GM12878 (cell line): ENCODE measurements around the gene SUPT3H. TPM values are rescaled to one million over a fixed set of nuclear protein-coding genes. Genes with fewer than 3 reads are reported as not detected.

Source experiments
- ATAC-seq: fragments of 200-7000 bp; cut with Tn5 transposase; 3 replicates; pipeline ENCODE4 v1.9.1; 2020; ENCODE audit warnings: mild to moderate bottlenecking, moderate library complexity
- BruUV-seq: library from RNA; stranded (reverse); fragments of 400-500 nt; replicated peaks from 2 replicates; lab custom pipeline; 2021; lab: Mats Ljungman, UMichigan
- CTCF ChIA-PET: fragments of 300-600 bp; sonication (Branson Sonifier 250); formaldehyde crosslinking; extraction: SDS; loops from one replicate; lab custom pipeline; 2021; ENCODE audit warnings: inconsistent platforms; lab: Yijun Ruan, JAX
- POLR2A ChIA-PET: fragments of 350-600 bp; formaldehyde crosslinking; extraction: SDS; loops from one replicate; lab custom pipeline; 2021; ENCODE audit warnings: inconsistent platforms; lab: Charles Lee
- RAD21 ChIA-PET: fragments of 300-600 bp; sonication (Branson Sonifier 250); formaldehyde crosslinking; loops from one replicate; lab custom pipeline; 2023; ENCODE audit warnings: antibody characterized with exemption; ENCODE audit not compliant: unreplicated experiment; lab: Charles Lee
- SMC1A ChIA-PET: fragments of 300-600 bp; sonication (Branson Sonifier 250); formaldehyde crosslinking; loops from one replicate; lab custom pipeline; 2023; ENCODE audit not compliant: unreplicated experiment, uncharacterized antibody; lab: Charles Lee
- DNase-seq: peaks from one replicate; pipeline ENCODE4 v3.0.0-alpha.2; 2011; ENCODE audit warnings: low read depth, low spot score
- FAIRE-seq: peaks from 3 replicates; lab custom pipeline; 2011; peaks lifted over from hg19 to GRCh38; lab: Jason Lieb, UNC
- H2AFZ ChIP-seq: 2 replicates; pipeline ENCODE4 v1.6.0; 2011; ENCODE audit warnings: low read depth, low read length, control low read depth; ENCODE audit not compliant: control insufficient read depth
- H3K27ac ChIP-seq: 2 replicates; pipeline ENCODE4 v1.5.1; 2011; ENCODE audit warnings: control low read depth; ENCODE audit not compliant: control insufficient read depth, insufficient read depth
- H3K27me3 ChIP-seq, 2 experiments: replicated peaks in 1 of 2; 2 replicates each; pipeline versions ENCODE4 v1.6.0 to v1.6.1; 2011; ENCODE audit warnings: low read length in 1 of 2; ENCODE audit not compliant: control insufficient read depth in 2 of 2, insufficient read depth in 2 of 2
- H3K36me3 ChIP-seq, 2 experiments: 2 replicates each; pipeline ENCODE4 v1.5.1; 2011; ENCODE audit warnings: low read length in 1 of 2; ENCODE audit not compliant: control insufficient read depth in 2 of 2, insufficient read depth in 2 of 2
- H3K4me1 ChIP-seq: 2 replicates; pipeline ENCODE4 v1.6.1; 2011; ENCODE audit warnings: mild to moderate bottlenecking, low read length, moderate library complexity, mixed read lengths; ENCODE audit not compliant: control insufficient read depth, insufficient read depth
- H3K4me2 ChIP-seq: 2 replicates; pipeline ENCODE4 v1.6.0; 2011; ENCODE audit warnings: control low read depth; ENCODE audit not compliant: control insufficient read depth, insufficient read depth
- H3K4me3 ChIP-seq: fragments of 200-600 bp; sonication (generic); 2 replicates; pipeline ENCODE4 v1.5.1; 2016
- H3K79me2 ChIP-seq: 2 replicates; pipeline ENCODE4 v1.6.0; 2011; ENCODE audit warnings: low read length; ENCODE audit not compliant: control insufficient read depth, insufficient read depth
- H3K9ac ChIP-seq: 2 replicates; pipeline ENCODE4 v1.8.0; 2011; ENCODE audit warnings: low read length, control low read depth, mixed read lengths; ENCODE audit not compliant: control insufficient read depth, insufficient read depth
- H3K9me3 ChIP-seq: replicated peaks from 3 replicates; pipeline ENCODE4 v1.5.1; 2011; ENCODE audit warnings: mild to moderate bottlenecking, low read length; ENCODE audit not compliant: control insufficient read depth, insufficient read depth
- H4K20me1 ChIP-seq: 2 replicates; pipeline ENCODE4 v1.6.0; 2011; ENCODE audit not compliant: control insufficient read depth, insufficient read depth
- ATF3 ChIP-seq: IDR thresholded peaks from 2 replicates; pipeline ENCODE4 v1.6.1; 2011; ENCODE audit warnings: low read depth, mild to moderate bottlenecking, low read length, moderate library complexity, borderline replicate concordance; ENCODE audit errors: extremely low read depth
- BACH1 ChIP-seq: fragments of 450-650 bp; IDR thresholded peaks from 2 replicates; pipeline ENCODE4 v1.6.1; 2017; ENCODE audit warnings: mild to moderate bottlenecking, borderline replicate concordance
- EZH2 ChIP-seq: IDR thresholded peaks from 2 replicates; pipeline ENCODE4 v1.6.1; 2012; ENCODE audit warnings: low read depth, mild to moderate bottlenecking, control low read depth, inconsistent platforms, low read length, borderline replicate concordance; ENCODE audit not compliant: control insufficient read depth
- HDGF ChIP-seq: fragments of 450-650 bp; IDR thresholded peaks from 2 replicates; pipeline ENCODE4 v1.6.1; 2016; ENCODE audit warnings: antibody characterized with exemption
- RAD51 ChIP-seq: fragments of 450-650 bp; IDR thresholded peaks from 2 replicates; pipeline ENCODE4 v1.6.1; 2016; ENCODE audit warnings: moderate library complexity, mild to moderate bottlenecking, inconsistent platforms
- RCOR1 ChIP-seq: conservative IDR thresholded peaks from 2 replicates; pipeline ENCODE4 v1.6.1; 2012; ENCODE audit warnings: low read depth, low read length, improper control_type of control experiment
- SKIL ChIP-seq: fragments of 450-650 bp; IDR thresholded peaks from 2 replicates; pipeline ENCODE4 v1.6.1; 2017; ENCODE audit warnings: mild to moderate bottlenecking, low read depth, inconsistent platforms; ENCODE audit not compliant: poor library complexity, severe bottlenecking
- STAT3 ChIP-seq: IDR thresholded peaks from 2 replicates; pipeline ENCODE4 v1.6.1; 2011; ENCODE audit warnings: low read depth, low read length, improper control_type of control experiment
- TARDBP ChIP-seq: IDR thresholded peaks from 2 replicates; pipeline ENCODE4 v1.6.1; 2016; ENCODE audit warnings: borderline replicate concordance
- YY1 ChIP-seq: IDR thresholded peaks from 2 replicates; pipeline ENCODE4 v1.6.1; 2011; ENCODE audit warnings: low read depth, mild to moderate bottlenecking, low read length
- WGBS: methylation state at CpG from one replicate; pipeline ENCODE4 v1.1.6; 2016; ENCODE audit warnings: low lambda C conversion rate; ENCODE audit not compliant: insufficient replicate concordance, insufficient coverage; ENCODE audit errors: missing lambda C conversion rate; 5-methylcytosine and 5-hydroxymethylcytosine counted together
- in situ Hi-C: fragments of 300-500 bp; cut with MboI; formaldehyde crosslinking; loops from 9 replicates; pipeline ENCODE4 v1.14.3; 2018; ENCODE audit warnings: mixed read lengths
- intact Hi-C: fragments of 100-400 bp; cut with micrococcal nuclease; formaldehyde crosslinking; loops from one replicate; pipeline ENCODE4 v1.14.2; 2022; ENCODE audit not compliant: unreplicated experiment
- polyA plus RNA-seq, 11 experiments: library from polyadenylated mRNA; depleted of rRNA in 4 of 11; unstranded in 6 of 11; stranded (reverse) in 5 of 11; fragments of >200 nt; fragmentation: Nextera tagmentation in 4 of 11; fragmentation: Illumina TruSeq in 1 of 11; extraction: Ambion mirVana in 4 of 11; extraction: Trizol in 1 of 11; gene quantifications; 1 replicate in 1 of 11; 2 replicates in 10 of 11; pipeline versions ENCODE4 v1.2.1 to v1.2.3, GENCODE V29; 2011 to 2016; ENCODE audit warnings: inconsistent platforms in 2 of 11, missing spikeins in 2 of 11, low read depth in 1 of 11
- total RNA-seq, 4 experiments: library from RNA; depleted of rRNA in 3 of 4; stranded (reverse); fragments of >200 nt in 3 of 4; fragmentation: Illumina TruSeq in 1 of 4; extraction: Trizol in 1 of 4; gene quantifications; 2 replicates each; pipeline versions ENCODE4 v1.2.1 to v1.2.3, GENCODE V29; 2013 to 2021
- TF ChIP-seq, protein P1 (sequence below): IDR thresholded peaks from 2 replicates; pipeline ENCODE4 v1.6.1; 2012; ENCODE audit warnings: low read depth, low read length, improper control_type of control experiment

Gene SUPT3H
- total and polyA plus RNA-seq, 10 of the 15 experiments (the other 5 are each of a cell fraction or from before 2014, with no cell fraction given) = 0.51 to 3.7 (median 2.0) TPM

GRCh38 chr6:45116714-45117410, 260.9 kb downstream of the SUPT3H start (continued):
- no peak for TF ChIP-seq ATF3
- TF ChIP-seq SKIL = no peak
- no peak for TF ChIP-seq TARDBP

- H4K20me1 ChIP-seq = no peaks in the 10 kb centered on the region
- no peak for ATAC-seq
- POLR2A ChIA-PET = no interaction called here
- H2AFZ ChIP-seq = no peak overlapping the region
- no peak overlapping the region for H3K4me2 ChIP-seq
- FAIRE-seq = no peak
- no peak for TF ChIP-seq BACH1
- TF ChIP-seq EZH2 = no peak
- TF ChIP-seq, protein P1, sequence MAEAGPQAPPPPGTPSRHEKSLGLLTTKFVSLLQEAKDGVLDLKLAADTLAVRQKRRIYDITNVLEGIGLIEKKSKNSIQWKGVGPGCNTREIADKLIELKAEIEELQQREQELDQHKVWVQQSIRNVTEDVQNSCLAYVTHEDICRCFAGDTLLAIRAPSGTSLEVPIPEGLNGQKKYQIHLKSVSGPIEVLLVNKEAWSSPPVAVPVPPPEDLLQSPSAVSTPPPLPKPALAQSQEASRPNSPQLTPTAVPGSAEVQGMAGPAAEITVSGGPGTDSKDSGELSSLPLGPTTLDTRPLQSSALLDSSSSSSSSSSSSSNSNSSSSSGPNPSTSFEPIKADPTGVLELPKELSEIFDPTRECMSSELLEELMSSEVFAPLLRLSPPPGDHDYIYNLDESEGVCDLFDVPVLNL = no peak
- TF ChIP-seq YY1 = no peak
- no peak for TF ChIP-seq RAD51
- no peak for TF ChIP-seq HDGF
- no peak for TF ChIP-seq STAT3
- no peak for TF ChIP-seq RCOR1
- no peaks in the 10 kb centered on the region for H3K27me3 ChIP-seq
- intact Hi-C loops (no loop called here), in situ Hi-C loops (no loop called here)
- H3K4me3 ChIP-seq = no peak overlapping the region
- H3K9me3 ChIP-seq = no peaks in the 10 kb centered on the region
- H3K79me2 ChIP-seq = no peaks in the 10 kb centered on the region
- H3K36me3 ChIP-seq = no peaks in the 10 kb centered on the region
- no peak for DNase-seq
- no peak overlapping the region for H3K27ac ChIP-seq
- CTCF ChIA-PET = no interaction called here
- BruUV-seq = no TSS peak
- RAD21 ChIA-PET = no interaction called here
- no peak overlapping the region for H3K9ac ChIP-seq
- WGBS = 47% methylated on average over 3 of the region's 3 CpGs
- SMC1A ChIA-PET = interaction anchor here (0.6 to 1.5 kb wide), 3 partner anchors 11 to 80 kb away, joined by 3 read pairs; no protein-coding TSS in a partner anchor
- no peaks in the 10 kb centered on the region for H3K4me1 ChIP-seq
Observed at GRCh38 chr6:45115696-45116095, 262.0 kb downstream of the SUPT3H start.
